Breast epithelium (tissue), 3 donors: ENCODE data around the gene CASK.

Experiments
- CTCF ChIP-seq, 3 donors: fragments of 450-650 bp; IDR thresholded peaks; one replicate each; pipeline ENCODE4 v1.5.1; 2016 to 2017; ENCODE audit warnings: antibody characterized with exemption in 3 of 3, mild to moderate bottlenecking in 3 of 3, moderate library complexity in 3 of 3
- POLR2A ChIP-seq: fragments of 450-650 bp; IDR thresholded peaks from one replicate; pipeline ENCODE4 v1.6.1; 2016; ENCODE audit warnings: antibody characterized with exemption, mild to moderate bottlenecking, moderate library complexity
- POLR2AphosphoS5 ChIP-seq, 3 donors: sonication (generic); formaldehyde crosslinking; IDR thresholded peaks; one replicate each; pipeline ENCODE4 v1.6.1; 2017; ENCODE audit warnings: antibody characterized with exemption in 3 of 3

- TF ChIP-seq CTCF (IDR thresholded peaks at IDR 0.05) (no peak), POLR2A (no peak), POLR2AphosphoS5 (IDR thresholded peaks at IDR 0.05) (no peak)
These were observed 306.4 kb downstream of the CASK start for GRCh38 chrX:41616935-41617334.
